Left renal pelvis (tissue), 4 donors: Measurements from ENCODE around the gene TRPC1. TPM values are rescaled to one million over a fixed set of nuclear protein-coding genes. Genes with fewer than 3 reads are reported as not detected.
"Not testable (repeated sequence)": the region's sequence is repeated elsewhere in the genome, so short reads cannot be mapped to it uniquely, and the experiment has no call there.

Experiments used
- DNase-seq, 4 donors: peaks; one replicate each; pipeline ENCODE4 v3.0.0-alpha.2; 2013; ENCODE audit warnings: low read depth in 4 of 4, low spot score in 3 of 4
- polyA plus RNA-seq, 4 donors: library from polyadenylated mRNA; unstranded; fragments of 120-200 nt; gene quantifications; one replicate each; pipeline ENCODE4 v1.2.1, GENCODE V29; 2013; ENCODE audit not compliant: insufficient read length in 4 of 4

Gene TRPC1
- 10 to 100 TPM; 12.7 to 13.9 (median 13.2) TPM for polyA plus RNA-seq

DNA sequence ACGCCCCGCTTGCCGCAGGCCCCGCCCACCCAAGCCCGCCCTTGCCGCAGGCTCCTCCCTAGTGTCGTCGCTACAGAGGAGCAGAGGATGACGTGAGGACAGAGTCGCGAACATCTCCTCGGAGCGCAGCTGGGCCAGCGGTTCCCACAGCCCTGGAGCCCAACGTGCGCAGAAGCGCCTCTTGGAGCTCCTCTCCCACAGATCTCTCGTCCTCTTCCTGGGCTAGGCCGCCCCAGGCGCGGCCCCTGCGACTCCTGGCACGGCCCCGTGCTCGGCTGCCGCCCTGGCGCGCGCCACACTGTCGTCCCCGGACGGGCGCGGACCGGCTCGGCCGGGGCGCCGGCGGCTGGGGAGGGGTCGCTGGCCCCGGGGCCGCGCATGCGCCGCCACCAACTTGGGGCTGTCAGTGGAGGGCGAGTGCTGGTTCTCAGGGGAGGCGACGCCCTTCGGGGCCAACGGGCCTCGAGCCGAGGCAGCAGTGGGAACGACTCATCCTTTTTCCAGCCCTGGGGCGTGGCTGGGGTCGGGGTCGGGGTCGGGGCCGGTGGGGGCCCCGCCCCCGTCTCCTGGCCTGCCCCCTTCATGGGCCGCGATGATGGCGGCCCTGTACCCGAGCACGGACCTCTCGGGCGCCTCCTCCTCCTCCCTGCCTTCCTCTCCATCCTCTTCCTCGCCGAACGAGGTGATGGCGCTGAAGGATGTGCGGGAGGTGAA lies at the start of gene TRPC1:
Gene TRPC1, plus strand, starts transcription at position 67 of the 714 bp plus-strand sequence. Its CDS starts 526 bp downstream, at position 593.
- peak; percentile 72 to 78 (median 76) for DNase-seq

DNA sequence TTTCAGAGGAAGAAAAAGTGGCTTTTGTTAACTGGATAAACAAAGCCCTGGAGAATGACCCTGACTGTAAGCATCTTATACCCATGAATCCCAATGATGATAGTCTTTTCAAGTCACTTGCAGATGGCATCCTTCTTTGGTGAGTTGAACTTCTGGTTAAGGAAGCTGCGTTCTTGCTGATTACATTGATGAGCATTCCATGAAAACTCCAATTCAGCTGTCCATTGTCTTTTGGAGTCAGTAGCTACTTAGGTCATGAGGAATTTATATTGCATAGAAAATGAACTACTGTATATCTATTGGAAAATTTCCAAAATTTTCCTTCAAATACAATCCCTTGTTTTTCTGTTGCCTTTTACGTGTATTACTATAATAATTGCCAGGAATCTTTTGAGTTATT lies 47.7 kb upstream of the TRPC1 start:
- DNase-seq, result no peak

DNA sequence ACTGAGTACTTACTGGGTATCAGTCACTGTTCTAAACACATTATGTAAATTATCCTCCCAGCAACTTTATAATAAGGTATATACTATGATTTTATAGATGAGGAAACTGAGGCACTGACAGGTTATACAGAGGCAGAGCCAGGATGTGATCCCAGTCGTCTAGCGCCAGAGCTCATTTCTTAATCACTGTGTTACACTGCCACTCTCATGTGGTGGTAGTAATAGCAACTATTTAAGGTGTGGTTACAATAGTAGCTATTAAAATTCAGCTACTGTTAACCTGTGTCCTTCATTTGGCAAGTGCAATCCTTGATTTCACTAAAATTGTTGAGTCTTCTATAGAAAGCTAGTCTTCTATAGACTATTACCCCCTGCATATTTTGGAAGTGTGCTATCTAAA lies 43.1 kb upstream of the TRPC1 start:
- no peak for DNase-seq

DNA sequence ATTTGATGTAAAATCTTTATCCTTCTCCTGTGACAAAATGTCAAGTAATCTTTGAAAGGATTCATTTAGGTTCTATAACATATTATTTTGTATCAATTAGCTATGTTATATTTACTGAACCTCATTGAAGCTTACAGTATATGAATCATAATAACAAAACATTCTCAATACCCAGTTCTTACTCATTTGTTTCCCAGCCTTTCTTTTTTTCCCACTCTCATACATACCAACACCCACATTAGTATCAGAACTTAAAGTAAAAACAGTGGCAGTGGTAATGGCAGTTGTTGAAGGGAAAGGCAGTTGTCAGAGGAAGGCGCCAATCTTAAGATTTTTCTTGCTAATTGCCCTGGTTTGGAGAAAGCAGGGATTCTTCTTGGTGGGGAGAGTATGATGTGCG lies 33.2 kb upstream of the TRPC1 start:
- no peak for DNase-seq

GRCh38 chr3:142691527-142691926 lies 32.3 kb upstream of the TRPC1 start:
- DNase-seq, result no peak

- no peak for DNase-seq
Observed at GRCh38 chr3:142693136-142693853, 30.5 kb upstream of the TRPC1 start.

GRCh38 chr3:142694225-142694624 lies 29.6 kb upstream of the TRPC1 start:
- no peak for DNase-seq

- no peak for DNase-seq
Observed at GRCh38 chr3:142705198-142705597, 18.6 kb upstream of the TRPC1 start.

DNA sequence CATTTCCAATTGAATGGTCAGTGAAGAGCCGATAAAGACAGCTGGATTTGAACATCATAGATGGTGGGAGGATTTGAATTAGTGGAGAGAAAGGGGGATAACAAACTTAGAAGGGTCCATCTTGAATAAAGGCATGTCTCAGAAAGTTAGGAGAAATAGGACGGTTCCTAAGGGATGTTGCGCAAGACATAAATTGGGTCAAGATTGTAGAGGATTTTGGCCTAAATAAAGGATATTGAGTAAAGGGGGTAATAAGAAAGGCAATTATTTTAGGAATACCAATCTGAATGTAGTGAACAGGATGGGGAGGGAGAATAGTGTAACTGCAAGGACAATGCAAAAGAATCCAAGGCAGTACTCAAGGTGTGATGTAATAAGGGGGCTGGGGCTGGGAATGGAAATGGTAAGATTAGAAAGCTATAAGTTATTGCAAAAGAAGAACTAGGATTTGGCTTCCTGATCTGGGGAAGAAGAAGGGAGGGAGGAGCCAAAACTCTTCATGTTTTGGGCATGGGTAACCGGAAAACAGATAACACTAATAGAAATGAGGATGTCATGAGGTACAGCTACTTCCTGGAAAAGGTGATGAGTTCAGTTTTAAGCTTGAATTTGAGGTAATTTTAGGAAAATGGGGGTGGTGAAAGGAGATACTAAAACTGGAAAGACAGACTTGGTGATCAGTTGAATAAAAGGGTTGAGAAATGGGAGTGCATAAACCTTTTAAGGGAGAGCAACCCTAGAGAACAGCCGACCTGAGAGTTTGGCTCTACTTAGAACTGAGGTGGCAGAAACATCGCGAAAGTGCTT lies 17.3 kb upstream of the TRPC1 start:
- DNase-seq, result no peak

DNA sequence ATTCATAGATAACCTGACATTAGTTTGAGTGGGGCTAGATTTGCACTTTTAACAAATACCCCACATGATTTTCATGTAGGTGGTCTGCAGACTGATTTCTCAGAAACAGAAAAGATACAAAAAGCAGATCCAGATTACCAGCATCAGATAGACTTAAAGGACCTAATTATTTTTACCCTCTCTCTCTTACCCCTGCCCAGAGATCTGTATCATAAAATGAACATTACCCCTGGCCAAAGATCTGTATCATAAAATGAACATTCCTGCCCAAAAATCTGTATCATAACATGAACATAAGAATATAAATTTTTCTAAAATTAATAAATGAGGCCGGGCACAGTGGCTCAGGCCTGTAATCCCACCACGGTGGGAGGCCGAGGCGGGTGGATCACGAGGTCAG lies 14.6 kb upstream of the TRPC1 start:
- DNase-seq, result no peak

- DNase-seq, result not testable (repeated sequence)
Observed at GRCh38 chr3:142714882-142715281, 9.0 kb upstream of the TRPC1 start.

GRCh38 chr3:142716102-142716501 lies 7.7 kb upstream of the TRPC1 start:
- DNase-seq, result no peak

GRCh38 chr3:142723665-142723967 lies 218 bp upstream of the TRPC1 start:
- no peak for DNase-seq

GRCh38 chr3:142724682-142725356 lies 985 bp downstream of the TRPC1 start:
- peak; percentile 23 to 48 (median 36) for DNase-seq

GRCh38 chr3:142725357-142725739 lies 1.5 kb downstream of the TRPC1 start:
- peak in 2 of 4 donors; percentile 1 to 6 for DNase-seq

DNA sequence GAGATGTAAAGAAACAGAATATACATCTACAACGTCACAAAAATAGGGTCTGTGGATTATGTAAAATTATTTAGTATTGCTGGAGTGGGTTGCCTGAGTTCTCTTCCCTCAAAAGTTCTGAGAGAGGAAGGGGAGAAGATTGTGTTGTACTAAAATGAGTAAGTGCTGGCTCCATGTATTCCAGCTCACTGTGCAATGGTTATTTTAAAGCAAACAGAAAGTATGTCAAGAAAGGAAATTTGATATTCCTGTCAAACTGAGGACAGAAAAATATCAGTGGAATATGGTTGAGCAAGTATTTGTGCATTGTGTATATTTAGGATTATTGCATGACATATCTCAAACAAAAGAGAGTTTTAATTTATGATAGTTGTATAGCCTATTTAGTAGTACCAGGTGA lies 2.2 kb downstream of the TRPC1 start:
- DNase-seq, result no peak

DNA sequence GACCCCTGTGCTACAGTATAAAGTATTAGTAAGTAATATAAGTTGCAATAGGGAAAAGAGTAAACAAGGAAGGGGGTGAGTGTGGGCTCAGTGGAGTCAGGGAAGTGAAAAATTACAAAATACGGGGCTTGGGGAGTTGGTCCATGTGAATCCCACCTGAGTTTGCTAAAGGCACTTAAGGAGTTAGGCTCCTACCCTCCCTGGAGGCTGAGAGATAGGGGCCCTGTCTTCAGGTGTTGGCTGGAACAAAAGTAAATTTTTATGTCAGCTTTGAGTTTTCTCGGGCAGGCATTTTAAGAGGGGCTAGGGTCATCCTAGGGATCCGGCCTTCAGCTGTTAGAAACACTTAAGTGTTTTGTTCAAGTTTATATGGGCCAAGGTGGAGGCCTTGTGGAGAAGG lies 8.2 kb downstream of the TRPC1 start:
- no peak for DNase-seq

DNA sequence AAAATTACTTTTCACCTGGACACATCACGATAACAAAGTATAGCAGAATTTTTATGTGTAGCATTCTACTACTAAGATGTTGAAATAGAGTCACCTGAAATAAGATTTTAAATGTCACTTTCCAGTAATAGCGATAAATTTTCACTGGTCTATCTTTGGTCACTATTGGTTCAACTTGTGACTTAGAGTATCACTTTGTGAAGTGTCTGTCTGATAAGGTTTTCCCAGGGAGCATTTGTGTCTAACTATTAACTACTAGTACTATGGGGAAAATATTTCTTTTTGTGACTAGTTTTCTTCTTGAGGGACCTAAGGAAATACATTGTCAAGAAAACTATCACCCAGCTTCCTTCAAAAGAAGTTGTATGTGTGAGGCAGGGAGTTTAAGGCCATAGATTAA lies 11.0 kb downstream of the TRPC1 start:
- no peak for DNase-seq

DNA sequence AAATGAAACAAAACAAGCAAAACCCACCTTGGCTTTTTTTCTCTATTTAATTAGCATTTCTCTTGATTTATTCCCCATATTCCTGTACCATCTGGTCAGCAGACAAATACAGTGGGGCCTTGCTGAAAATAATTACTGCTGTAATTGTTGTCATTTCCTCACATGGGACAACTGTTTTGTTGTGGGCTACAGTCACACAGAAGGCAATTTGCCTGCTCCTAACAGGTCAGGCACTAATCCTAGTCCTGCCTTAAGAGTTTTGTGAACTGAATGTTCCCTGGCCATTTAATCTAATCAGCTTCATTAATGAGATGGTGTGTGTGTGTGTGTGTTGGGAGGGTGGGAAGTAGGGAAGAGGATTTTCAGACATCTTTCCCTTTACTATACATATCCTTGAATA lies 11.6 kb downstream of the TRPC1 start:
- no peak for DNase-seq

DNA sequence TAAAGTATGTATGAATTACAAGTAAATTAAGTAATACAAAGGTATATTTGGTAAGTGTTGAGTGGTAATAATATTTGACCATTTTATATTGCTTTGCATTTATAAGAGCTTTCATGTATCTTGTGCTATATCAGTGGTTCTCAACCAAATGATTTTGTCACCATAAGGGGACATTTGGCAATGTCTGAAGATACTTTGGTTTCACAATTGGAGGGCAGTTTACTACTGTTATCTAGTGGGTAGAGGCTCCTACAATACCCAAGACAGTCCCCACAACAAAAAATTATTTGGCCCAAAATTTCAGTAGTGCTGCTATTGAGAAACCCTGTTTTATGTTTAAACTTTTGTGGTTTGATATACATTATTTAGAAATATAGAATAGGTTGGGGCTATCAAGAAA lies 14.6 kb downstream of the TRPC1 start:
- no peak for DNase-seq

- DNase-seq, result no peak
Observed at GRCh38 chr3:142746646-142747045, 22.8 kb downstream of the TRPC1 start.
